Left colon (tissue), 2 donors: ENCODE results near the gene SULT1A1. TPM values are rescaled to one million over a fixed set of nuclear protein-coding genes. Genes with fewer than 3 reads are reported as not detected.
A peak's percentile ranks its signal among the peaks of the same experiment; 100 is the strongest.
"Not testable (repeated sequence)": the region's sequence is repeated elsewhere in the genome, so short reads cannot be mapped to it uniquely, and the experiment has no call there.

Source experiments
- ATAC-seq: fragments of 200-7000 bp; cut with Tn5 transposase; one replicate; pipeline ENCODE4 v1.9.1; 2020; ENCODE audit warnings: mild to moderate bottlenecking, moderate library complexity
- DNase-seq, 2 donors: peaks; one replicate each; pipeline ENCODE4 v3.0.0-alpha.2; 2020
- intact Hi-C, 2 donors: fragments of 100-400 bp; cut with DNase I in 1 of 2; cut with micrococcal nuclease in 1 of 2; formaldehyde crosslinking; loops; one replicate each; pipeline versions ENCODE4 v1.11.2 to v1.14.0; 2022; cut with DNase I, micrococcal nuclease
- total RNA-seq, 2 donors: library from RNA; stranded (reverse); fragmentation: NEBNext Ultra II Directional; extraction: Animal tissue kit (Norgen Biotek cat#: 25700); gene quantifications; one replicate each; pipeline ENCODE4 v1.2.1, GENCODE V29; 2021
- donor health status: DM: no; HTN: no; CAD: no.
- donor health status: DM: yes; HTN: yes; CAD: no.

SULT1A1 gene
- total RNA-seq, 2 donors from 2014 or later: 115 to 135 TPM

DNA sequence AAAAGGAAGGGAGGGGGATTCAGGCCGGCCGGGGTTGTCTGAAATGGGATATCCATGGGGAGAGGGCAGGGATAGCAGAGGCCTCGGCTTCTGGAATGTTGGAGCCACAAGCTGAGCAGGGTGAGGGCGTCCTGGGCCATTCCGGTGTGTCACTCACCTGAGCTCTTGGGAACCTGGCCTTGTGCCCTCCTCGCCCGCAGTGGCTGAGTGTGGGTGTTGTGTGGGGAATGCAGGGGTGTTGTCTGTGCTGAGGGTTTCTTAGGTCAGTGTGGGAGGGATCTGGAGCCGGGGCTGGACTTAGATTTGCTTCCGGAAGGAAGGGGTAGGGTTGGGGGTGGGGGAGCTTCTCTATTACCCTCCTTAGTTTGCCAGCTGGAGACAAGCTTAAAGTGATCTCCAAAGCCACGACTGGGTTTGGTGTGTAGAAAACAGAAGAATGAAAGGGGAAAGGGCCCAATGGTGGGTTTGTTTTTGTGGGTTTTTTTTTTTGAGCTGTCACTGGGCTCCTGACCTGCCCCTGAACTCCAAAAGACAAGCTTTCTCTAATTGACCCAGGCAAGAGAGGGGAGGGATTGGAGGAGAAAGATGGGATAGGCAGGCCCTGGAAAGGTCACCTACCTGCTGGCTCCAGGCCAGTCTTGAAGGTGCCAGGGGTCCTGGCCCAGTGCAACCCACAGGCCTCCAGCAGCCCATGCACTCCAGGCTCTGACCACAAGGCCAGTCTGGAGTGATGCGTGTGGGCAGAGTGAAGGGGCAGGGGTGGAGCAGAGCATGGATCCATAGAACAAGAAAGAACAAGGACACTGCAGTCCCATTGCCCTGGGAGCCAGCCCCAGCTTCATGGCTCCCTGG lies 12.8 kb downstream of the SULT1A1 start, which contains the start of gene SULT1A2:
Gene SULT1A2 (minus strand): TSS at position 211 of the 852 bp plus-strand sequence. CDS start 1,120 bp downstream, outside the sequence.
- ATAC-seq: peak; percentile 70
- peak; percentile 75 to 80 for DNase-seq

DNA sequence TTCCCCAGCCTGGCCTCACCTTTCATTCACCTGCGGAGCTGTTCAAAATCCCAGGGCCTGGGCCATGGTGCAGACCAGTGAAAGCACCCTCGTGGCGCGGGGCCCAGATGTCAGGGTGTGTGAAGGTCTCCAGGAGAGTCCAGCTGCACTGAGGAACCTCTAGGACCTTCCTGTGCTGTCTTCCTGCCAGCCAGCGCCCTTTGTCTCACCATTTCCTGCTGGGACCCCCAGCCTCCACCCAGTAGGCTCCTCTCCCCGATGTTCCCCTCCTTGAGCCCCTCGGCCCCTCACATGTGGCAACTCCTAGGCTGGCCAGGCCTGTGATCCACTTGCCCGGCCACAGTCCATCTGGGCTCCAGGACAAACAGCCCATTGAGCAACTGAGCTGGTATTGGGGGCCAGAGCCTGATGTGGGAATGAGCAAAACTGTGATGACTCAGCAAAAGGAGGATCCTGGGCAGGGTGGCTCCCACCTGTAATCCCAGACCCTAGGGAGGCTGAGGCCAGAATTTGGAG lies 13.7 kb downstream of the SULT1A1 start:
- ATAC-seq (no peak), DNase-seq (no peak)
- intact Hi-C loops: no loop called here

More for the DNA sequence above, 12.8 kb downstream of the SULT1A1 start, which contains the start of gene SULT1A2:
- intact Hi-C loops: no loop called here

- DNase-seq, intact Hi-C loops: not testable (repeated sequence)
- peak; percentile 6 for ATAC-seq
These were observed 14.4 kb downstream of the SULT1A1 start for GRCh38 chr16:28595451-28595850.

DNA sequence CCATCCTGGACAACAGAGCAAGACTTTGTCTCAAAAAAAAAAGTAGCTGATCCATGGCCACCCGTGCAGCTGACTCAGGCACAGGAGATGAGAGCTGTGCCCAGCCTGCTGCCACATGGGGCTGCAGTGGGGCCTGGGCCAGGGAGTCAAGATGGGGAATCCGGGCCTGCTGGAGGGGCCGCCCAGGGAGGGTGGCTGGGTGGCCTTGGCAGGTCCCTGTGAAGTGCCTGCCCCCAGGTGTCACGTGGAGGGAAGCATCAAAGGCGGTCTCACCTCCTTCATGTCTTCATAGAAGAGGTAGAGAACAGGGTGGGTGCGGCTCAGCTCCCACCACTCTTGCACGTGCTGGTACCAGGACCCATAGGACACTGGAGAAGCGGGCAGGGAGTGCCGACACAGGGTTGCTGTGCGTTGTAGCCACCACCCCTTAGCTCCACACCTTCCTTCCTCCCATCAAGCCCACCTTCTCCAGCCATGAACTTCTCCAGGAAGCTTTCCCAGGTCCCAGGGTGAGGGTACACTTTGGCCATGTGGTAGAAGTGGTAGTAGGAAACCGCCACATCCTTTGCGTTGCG lies 16.8 kb downstream of the SULT1A1 start:
- DNase-seq (peak in 1 of 2 donors; percentile 14), ATAC-seq (no peak)
- intact Hi-C loops: no loop called here

DNA sequence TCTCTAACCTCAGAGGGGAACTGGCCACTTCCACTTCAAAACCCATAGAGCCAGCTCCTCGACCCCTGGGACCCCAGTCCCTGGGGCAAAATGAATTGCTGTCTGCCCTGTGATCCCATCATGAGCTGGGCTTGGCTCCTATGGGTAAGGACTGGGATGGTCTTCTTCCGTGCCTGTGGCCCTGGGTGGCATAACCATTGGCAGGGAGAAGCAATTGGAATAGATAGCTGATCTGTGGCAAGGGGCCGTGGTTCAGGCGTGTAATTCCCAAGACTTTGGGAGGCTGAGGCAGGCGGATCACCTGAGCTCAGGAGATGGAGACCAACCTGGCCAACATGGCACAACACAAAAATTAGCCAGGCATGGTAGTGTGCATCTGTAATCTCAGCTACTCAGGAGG lies 17.3 kb downstream of the SULT1A1 start:
- DNase-seq (no peak), ATAC-seq (no peak)
- intact Hi-C loops: no loop called here

DNA sequence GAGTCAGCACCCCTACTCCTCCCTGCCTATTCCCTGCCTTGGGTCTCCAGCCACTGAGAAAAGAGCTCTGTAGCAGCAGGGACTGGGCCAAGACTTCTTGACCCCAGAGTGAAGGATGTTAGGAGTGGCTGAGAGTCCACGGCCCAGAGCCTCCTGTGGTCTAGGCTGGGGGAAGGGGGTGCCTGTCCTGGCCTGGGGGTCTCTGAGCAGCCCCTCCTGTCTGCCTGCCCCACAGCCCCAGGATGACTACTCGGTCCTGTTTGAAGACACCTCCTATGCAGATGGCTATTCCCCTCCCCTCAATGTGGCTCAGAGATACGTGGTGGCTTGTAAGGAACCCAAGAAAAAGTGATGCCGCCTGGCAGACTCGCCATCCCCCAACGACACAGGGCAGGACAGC lies 18.5 kb downstream of the SULT1A1 start:
- DNase-seq (no peak), ATAC-seq (no peak)
- intact Hi-C loops: no loop called here

- DNase-seq (no peak), ATAC-seq (no peak)
- intact Hi-C loops: no loop called here
These were observed 19.2 kb downstream of the SULT1A1 start for GRCh38 chr16:28590384-28591340.

DNA sequence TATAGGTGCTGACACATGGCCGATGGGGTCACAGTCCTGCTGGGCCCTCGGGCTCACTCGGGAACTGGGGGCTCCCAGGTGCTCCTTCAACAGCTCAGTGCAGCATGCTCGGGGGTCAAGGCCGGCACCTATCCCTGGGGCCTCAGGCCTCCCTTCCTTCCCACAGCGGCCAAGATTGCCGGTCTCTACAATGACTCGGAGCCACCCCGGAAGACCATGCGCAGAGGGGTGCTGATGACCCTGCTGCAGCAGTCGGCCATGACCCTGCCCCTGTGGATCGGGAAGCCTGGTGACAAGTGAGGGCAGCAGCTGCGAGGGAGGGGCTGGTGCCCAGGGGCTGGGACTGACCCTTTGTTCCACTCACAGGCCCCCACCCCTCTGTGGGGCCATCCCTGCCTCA lies 19.9 kb downstream of the SULT1A1 start:
- intact Hi-C loops: no loop called here
- no peak for ATAC-seq
- DNase-seq: no peak

- no peak for DNase-seq
- intact Hi-C loops: no loop called here
- ATAC-seq: no peak
These were observed 20.8 kb downstream of the SULT1A1 start for GRCh38 chr16:28589069-28589468.

DNA sequence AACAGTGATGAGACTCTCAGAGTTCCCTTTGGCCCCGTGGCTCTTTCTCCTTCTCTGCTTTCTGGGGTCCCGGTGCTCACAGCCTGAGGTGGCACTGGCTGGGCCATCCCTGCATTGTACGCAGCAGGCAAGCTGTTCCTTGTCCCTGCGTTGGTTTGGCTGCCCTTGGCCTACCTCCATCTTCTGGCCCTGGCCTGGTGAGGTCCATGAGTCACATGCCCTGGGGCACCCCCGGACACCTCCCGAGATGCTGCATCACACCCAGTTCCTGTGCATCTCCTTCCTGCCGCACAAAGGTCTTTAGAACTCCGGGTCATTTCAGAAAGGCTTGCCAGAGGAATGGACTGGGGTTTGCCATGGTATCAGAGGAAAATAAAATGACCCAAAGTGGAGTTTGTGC lies 22.5 kb downstream of the SULT1A1 start:
- DNase-seq (no peak), ATAC-seq (no peak)
- intact Hi-C loops: no loop called here

GRCh38 chr16:28586466-28586865 lies 23.4 kb downstream of the SULT1A1 start:
- DNase-seq (no peak), ATAC-seq (no peak)
- intact Hi-C loops: no loop called here

DNA sequence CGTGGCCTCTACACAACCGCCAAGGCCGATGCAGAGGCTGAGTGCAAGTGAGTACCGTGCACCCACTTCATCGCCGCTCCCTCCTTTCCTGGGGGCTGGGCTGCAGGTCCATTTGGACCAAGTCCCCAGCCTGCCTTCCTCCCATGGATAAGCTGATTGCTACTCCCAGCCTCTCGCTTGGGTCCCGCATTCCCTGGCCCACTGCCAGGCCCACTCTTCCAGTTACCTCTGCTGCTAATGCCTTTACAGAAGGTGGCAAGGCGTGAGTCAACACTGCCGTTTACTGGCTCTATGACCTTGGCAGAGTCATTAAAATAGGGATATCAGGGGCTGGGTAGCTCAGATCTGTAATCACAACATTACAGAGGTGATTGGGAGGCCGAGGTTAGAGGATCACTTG lies 24.2 kb downstream of the SULT1A1 start:
- intact Hi-C loops: no loop called here
- DNase-seq: peak; percentile 69 to 74
- peak; percentile 90 for ATAC-seq

GRCh38 chr16:28580726-28581315 lies 29.0 kb downstream of the SULT1A1 start:
- no peak for DNase-seq
- ATAC-seq: no peak
- intact Hi-C loops: no loop called here

DNA sequence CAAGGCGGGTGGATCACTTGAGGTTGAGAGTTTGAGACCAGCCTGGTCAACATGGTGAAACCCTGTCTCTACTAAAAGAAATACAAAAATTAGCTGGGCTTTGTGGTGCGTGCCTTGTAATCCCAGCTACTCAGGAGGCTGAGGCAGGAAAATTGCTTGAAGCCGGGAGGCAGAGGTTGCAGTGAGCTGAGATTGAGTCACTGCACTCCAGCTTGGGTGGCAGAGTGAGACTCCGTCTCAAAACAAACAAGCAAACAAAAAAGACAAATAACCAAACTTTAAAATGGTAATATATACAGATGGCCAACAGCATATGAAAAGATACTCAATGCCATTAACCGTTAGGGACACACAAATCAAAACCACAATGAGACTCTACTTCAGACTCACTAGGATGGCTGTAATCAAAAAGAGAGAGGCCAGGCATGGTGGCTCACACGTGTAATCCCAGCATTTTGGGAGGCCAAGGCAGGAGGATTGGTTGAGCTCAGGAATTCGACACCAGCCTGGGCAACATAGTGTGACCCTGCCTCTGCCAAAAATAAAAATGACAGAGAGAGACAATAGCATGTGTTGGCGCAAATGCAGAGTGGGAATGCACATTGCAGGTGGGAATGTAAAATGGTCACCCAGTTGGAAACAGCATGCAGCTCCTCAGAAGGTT lies 34.3 kb downstream of the SULT1A1 start:
- DNase-seq: no peak
- ATAC-seq: no peak
- intact Hi-C loops: no loop called here

- ATAC-seq: no peak
- no peak for DNase-seq
- intact Hi-C loops: no loop called here
These were observed 34.9 kb downstream of the SULT1A1 start for GRCh38 chr16:28574925-28575324.

DNA sequence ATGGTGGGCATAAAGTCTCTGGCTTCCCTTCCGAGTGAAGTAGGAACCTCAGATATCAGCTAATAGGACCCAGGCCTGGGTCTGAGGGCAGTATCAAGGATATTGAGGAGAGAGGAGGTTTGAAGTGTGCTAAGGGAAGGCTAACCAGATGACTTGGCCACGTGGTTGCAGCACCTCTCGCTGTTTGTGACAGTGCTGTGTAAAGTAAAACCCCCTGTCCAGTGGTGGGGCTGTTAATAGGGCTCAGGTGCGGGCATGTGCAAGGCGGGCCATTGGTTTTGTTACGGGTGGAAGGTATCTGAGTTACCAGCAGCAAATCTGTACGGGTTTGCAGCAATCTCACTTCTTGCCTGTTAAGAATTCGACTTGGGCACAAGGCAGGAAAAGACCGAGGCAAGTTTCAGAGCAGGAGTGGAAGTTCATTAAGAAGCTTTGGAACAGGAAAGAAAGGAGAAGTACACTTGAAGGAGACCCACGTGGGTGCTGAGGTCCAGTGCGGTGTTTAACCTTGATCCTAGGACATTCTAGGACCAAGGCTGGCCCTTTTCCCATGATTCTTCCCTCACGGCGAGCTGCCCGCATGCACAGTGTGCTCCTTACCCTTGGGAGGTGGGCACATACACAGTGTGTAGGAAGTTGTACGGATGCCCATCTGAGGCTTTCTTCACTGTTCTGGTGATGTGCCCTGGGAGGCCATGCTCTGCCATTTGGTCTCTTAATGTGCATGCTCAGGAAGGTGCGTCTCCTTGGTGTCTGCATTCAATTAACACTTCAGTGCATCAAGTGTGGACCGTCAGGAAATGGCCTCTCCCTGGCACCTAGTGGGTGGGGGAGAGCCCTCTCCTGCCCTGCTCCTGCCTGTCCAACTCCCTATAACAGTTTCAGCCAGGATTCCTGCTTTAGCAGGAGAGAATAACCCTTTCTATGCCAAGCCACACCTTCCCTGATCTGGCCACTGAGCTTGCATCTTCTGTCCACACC lies 35.8 kb downstream of the SULT1A1 start:
- intact Hi-C loops: no loop called here
- no peak for ATAC-seq
- no peak for DNase-seq
